Measurements from ENCODE around the gene NOL9.
"Not testable (repeated sequence)": the region's sequence is repeated elsewhere in the genome, so short reads cannot be mapped to it uniquely, and the experiment has no call there.

NOL9 gene

DNA sequence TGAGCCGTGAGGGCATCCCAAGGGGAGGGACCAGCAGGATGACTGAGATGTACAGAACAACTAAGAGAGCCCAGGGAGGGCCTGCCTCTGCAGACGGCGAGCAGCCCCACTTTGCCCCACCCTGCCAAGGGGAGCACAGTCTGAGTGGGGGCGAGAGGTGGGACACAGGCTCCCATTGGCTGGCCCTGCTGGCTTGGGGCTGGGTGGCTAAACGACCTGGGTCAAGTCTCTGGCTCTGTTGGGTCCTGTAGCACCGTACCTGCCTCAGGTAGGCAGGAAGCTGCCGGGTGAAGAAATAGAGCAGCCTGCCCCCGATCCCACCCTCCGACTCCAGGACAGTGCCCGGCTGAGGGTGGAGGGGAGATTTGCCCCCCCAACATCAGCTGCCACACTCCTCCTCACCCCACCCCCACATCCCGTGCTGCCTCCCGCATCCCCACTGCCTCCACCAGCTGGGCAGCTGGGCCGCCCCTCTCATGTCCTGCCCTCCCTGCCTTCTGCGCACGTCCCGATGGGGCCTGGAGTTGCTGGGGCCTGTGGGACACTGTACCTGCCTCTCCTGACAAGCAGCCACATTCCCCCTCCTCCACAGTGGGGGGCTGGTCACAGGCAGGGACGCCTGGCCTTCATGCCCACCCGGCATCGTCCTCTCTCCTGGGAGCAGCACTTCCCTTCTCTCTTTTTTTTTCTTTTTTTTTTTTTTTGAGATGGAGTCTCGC lies 50.3 kb downstream of the NOL9 start:
- no peak for DNase-seq (ENCODE audit: low read depth)

DNA sequence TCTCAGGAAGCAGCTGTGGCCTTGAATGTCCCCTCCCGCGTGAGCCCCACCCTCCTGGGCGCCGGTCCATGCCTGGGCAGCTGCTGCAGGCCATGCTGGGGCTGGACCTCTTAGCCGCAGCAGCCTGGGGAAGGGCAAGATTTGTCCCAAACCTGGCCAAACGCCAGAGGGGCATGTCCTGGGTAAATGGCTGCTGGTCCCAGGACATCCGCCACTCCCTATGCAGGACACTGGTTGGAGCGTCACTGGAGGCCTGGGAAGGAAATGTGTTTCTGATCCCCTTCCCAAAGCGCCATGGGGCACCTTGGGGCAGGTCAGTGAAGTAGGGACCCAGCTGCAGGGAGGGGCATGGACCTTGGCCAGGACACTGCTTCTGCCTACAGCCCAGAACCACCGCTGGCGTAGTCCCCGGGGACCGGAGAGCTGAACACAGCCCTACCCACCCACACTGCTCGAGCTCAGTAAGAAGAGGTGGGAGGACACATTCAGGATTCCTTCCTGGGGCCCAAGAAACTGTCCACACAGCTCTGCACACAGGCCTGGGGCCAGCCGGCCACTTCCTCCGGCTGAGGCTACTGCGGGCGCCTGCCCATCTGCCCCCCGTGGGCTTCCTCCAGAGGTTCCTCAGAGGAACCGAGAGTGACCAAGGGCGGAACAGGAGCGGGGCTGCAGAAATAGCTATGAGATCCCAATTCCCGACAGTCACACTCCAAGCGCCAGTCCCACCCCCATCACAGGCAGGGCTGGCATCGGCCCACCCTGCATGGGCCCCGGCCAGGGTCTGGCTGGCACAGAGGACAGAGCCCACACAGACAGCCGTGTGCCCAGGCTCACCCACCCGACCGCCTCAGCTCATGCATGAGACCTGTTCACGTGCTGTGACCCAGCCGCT lies 52.1 kb downstream of the NOL9 start:
- DNase-seq (ENCODE audit: low read depth), result no peak

DNA sequence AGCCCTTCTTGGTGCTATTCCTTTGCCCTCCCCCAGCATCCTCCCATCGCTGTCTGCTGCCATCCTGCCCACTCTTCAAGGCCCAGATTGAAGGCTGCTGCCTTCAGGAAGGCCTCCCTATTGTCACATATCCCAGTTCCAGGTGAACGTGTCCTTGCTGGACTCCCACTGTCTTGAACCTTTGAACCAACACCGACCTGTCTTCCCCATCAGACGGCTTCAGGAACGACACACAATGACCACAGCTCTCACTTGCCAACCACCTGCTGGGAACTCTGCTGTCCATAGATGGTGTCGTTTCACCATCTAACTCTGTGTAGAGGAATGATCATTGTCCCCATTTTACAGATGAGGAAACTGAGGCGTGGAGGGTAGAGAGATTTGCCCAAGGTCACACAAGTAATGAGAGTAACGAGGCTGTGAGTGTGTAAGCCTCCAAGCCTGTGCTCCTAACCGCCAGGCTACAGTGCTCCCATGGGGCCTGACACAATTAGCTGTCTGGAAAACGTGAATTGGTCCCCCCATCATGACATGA lies 53.0 kb downstream of the NOL9 start:
- DNase-seq (ENCODE audit: low read depth), result no peak

- no peak for DNase-seq (ENCODE audit: low read depth)
These were observed 53.6 kb downstream of the NOL9 start for GRCh38 chr1:6500544-6501278.

GRCh38 chr1:6499296-6499695 lies 55.0 kb downstream of the NOL9 start:
- DNase-seq (ENCODE audit: low read depth), result no peak

- DNase-seq (ENCODE audit: low read depth), result no peak
These were observed 55.7 kb downstream of the NOL9 start for GRCh38 chr1:6498576-6499111.

DNA sequence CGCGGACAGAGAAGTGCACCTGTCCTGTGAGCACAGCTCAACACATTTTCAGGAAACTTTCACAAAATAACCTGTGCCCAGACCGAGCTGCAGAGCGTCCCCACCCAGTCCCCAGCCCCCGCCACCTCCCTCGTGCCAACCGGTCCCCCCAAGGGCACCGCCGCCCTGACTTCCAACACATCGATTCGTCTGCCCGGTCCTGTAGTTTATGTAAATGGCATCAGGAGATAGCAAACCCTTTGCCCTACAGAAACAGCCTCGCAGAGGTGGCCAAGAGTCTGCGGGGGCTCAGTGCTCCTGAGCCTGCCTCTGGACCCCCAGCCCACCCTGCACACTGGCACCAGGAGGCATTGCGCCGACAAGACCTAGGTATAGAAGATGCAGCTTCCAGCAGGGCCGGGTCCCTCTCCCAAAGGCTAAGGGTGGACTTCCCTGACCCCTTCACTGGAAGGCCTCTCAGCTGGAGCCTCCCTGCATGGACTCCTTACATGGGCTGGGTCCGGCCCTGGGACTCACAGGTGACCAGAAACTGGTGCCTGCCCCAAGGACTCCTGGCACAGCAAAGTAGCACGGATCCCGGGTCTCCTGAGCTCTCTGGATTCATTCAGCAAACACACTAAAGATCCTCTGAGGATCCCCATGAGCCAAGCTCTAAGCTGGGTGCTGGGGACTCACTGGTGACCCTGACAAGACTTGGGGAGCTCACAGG lies 56.3 kb downstream of the NOL9 start:
- no peak for DNase-seq (ENCODE audit: low read depth)

GRCh38 chr1:6497215-6497866 lies 57.0 kb downstream of the NOL9 start:
- peak; percentile 64 for DNase-seq (ENCODE audit: low read depth)

- no peak for DNase-seq (ENCODE audit: low read depth)
These were observed 57.5 kb downstream of the NOL9 start for GRCh38 chr1:6496890-6497214.

- peak; percentile 36 for DNase-seq (ENCODE audit: low read depth)
These were observed 58.0 kb downstream of the NOL9 start for GRCh38 chr1:6496365-6496721.

GRCh38 chr1:6495540-6496364 lies 58.6 kb downstream of the NOL9 start:
- no peak for DNase-seq (ENCODE audit: low read depth)

DNA sequence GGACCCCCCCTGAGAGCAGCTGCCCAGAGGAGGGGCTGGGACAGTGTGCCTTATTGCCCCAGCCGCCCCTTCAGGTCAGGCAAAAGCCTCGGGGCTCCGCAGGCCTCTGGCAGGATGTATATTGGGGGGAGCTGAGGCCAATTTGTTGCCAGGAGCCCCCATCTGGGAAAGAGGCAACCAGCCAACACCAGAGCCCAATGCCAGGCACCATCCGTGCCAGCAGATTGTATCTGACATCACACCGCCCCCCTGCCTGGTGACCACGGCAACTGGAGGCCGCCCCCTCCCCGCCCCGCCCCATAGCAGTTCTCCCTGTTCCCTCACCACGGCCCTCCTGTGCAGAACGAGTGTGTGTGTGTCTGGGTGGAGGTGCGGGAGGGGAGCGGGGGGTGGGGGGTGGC lies 59.3 kb downstream of the NOL9 start:
- no peak for DNase-seq (ENCODE audit: low read depth)

GRCh38 chr1:6494627-6495026 lies 59.7 kb downstream of the NOL9 start:
- DNase-seq (ENCODE audit: low read depth), result no peak

- DNase-seq (ENCODE audit: low read depth), result not testable (repeated sequence)
These were observed 60.5 kb downstream of the NOL9 start for GRCh38 chr1:6493834-6494223.

GRCh38 chr1:6491966-6492365 lies 62.3 kb downstream of the NOL9 start:
- no peak for DNase-seq (ENCODE audit: low read depth)

DNA sequence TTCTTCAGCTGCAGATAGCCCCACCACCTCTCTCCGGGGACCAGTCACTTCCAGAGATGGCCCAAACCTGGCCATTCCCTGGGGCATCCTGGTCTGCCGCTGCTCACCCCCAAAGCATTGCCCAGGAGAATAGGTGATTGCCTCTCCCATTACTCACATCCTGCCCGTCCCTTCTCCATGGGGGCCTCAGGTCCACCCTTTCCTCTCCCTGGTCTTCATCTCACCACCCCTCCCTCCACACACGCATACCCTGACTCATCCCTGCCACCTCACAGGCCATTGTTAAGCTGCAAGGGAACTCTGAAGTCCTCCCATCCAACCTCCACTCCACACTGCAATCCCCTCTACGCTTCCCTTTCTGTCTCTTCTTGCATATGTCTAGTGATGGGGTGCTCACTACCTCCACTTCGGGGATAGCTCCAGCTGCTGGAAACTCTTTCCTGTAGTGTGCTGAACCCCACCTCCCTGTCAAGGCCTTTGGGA lies 62.8 kb downstream of the NOL9 start, which contains the start of gene PLEKHG5:
TSS of gene PLEKHG5 (minus strand) at position 188 of the 483 bp plus-strand sequence. CDS start 14,096 bp downstream, outside the sequence.
- DNase-seq (ENCODE audit: low read depth), result peak; percentile 97

DNA sequence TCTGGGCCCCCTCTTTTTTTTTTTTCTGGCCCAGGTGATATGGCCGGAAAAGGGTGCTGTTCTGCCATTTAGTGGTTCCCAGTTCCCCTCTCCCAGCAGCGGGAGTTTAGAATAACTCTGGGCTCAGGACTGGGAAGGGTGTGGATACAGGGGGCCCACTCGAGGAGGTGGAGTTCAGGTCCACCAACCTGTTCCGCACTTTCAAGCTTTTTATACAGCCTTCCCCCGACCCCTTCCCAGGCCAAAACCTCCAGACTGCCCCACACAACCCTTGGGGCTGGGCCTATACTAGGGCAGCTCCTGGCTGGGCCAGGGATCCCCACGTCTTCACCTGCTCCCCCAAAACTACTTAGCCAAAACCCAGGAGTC lies 63.2 kb downstream of the NOL9 start:
- DNase-seq (ENCODE audit: low read depth), result no peak

DNA sequence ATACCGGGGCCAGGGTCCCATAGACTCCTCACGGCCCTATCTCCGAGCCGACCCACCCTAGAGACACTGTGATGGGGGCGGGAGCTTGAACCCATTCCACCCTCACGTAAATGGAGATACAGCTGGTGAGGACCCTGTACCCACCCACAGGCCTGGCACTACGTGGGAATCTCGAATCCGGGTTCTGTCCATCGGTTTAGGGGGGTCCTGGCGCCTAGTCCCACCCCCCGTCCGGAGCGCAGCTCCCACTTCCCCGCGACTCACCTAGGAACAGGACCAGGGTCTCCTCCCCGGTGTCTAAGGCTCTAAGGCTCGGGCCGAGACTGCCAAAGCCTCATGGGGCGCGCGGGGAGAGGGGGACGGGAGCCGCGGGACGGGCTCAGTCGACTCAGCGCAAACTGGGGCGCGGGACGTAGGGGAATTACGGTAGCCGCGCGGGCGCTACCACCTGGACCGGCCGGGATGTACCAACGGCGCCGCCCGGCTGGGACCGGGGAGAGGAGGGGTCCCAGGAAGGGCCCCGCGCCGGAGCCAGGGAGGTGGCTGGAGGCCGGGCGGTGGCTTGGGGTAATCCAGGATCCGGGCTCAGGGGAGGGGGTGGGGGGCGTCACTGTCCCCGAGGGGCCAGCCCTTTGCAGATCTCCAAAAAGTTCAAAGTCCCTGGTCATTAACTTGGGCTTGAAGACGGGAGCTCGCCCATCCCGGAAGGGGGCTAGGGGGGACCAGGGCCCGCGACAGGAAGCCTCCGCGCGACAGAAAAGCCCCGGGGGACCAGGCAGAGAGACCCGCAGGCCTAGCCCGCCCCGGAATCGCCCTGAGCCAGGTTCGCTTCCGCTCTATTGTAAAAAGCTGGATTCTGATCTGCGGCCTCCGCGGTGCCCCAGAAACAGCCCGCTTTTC lies 63.9 kb downstream of the NOL9 start:
- peak; percentile 83 for DNase-seq (ENCODE audit: low read depth)

DNA sequence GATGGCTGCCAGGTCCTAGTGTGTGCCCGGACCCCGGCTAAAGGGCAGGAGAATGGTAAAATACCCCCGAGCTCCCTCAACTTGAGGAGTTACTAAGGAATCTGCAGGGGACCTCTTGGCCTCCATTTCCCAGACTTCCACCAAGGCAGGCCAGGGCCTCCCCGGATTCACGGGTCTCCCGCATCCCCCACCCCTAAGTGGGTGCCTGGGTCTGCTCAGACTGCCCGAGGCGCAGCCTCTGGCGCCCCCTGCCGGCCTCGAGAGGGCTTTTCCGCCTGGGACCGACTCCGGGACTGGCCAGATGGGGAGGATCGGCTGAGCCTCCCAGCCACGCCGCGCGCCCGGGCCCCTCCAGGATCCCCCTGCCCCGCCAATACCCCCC lies 64.5 kb downstream of the NOL9 start:
- DNase-seq (ENCODE audit: low read depth), result peak; percentile 75

All from ELR (cell line).